ENCODE data around the gene KRT9. TPM values are rescaled to one million over a fixed set of nuclear protein-coding genes. Genes with fewer than 3 reads are reported as not detected.

KRT9 gene
- total and polyA plus RNA-seq, 9 of the 15 experiments (the other 6 are each of a cell fraction or from before 2014, with no cell fraction given): 0.03 TPM; not detected in 8

GRCh38 chr17:41527063-41528023 lies 44.5 kb downstream of the KRT9 start (continued):
- TF ChIP-seq, protein P1, sequence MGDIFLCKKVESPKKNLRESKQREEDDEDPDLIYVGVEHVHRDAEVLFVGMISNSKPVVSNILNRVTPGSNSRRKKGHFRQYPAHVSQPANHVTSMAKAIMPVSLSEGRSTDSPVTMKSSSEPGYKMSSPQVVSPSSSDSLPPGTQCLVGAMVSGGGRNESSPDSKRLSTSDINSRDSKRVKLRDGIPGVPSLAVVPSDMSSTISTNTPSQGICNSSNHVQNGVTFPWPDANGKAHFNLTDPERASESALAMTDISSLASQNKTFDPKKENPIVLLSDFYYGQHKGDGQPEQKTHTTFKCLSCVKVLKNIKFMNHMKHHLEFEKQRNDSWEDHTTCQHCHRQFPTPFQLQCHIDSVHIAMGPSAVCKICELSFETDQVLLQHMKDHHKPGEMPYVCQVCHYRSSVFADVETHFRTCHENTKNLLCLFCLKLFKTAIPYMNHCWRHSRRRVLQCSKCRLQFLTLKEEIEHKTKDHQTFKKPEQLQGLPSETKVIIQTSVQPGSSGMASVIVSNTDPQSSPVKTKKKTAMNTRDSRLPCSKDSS (IDR thresholded peaks at IDR 0.05; ENCODE audit: low read depth, partially characterized antibody): no peak
- peak; percentile 42 for TF ChIP-seq SP1 (CRISPR knock-in tag; IDR thresholded peaks at IDR 0.05)
- TF ChIP-seq BRF1 (IDR thresholded peaks at IDR 0.05; ENCODE audit: borderline replicate concordance, extremely low read depth, insufficient read length): no peak
- TF ChIP-seq ZNF695 (CRISPR knock-in tag; IDR thresholded peaks at IDR 0.05): no peak
- TF ChIP-seq CBFA2T3 (IDR thresholded peaks at IDR 0.05): no peak
- TF ChIP-seq SMAD2 (IDR thresholded peaks at IDR 0.05; ENCODE audit: low read depth, low read length): no peak
- TF ChIP-seq, protein P2, sequence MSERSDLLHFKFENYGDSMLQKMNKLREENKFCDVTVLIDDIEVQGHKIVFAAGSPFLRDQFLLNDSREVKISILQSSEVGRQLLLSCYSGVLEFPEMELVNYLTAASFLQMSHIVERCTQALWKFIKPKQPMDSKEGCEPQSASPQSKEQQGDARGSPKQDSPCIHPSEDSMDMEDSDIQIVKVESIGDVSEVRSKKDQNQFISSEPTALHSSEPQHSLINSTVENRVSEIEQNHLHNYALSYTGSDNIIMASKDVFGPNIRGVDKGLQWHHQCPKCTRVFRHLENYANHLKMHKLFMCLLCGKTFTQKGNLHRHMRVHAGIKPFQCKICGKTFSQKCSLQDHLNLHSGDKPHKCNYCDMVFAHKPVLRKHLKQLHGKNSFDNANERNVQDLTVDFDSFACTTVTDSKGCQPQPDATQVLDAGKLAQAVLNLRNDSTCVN (CRISPR knock-in tag; IDR thresholded peaks at IDR 0.05): no peak
- no peak for TF ChIP-seq TEAD1 (CRISPR knock-in tag; IDR thresholded peaks at IDR 0.05)
- TF ChIP-seq HDAC2 (IDR thresholded peaks at IDR 0.05): no peak
- TF ChIP-seq, protein P3, sequence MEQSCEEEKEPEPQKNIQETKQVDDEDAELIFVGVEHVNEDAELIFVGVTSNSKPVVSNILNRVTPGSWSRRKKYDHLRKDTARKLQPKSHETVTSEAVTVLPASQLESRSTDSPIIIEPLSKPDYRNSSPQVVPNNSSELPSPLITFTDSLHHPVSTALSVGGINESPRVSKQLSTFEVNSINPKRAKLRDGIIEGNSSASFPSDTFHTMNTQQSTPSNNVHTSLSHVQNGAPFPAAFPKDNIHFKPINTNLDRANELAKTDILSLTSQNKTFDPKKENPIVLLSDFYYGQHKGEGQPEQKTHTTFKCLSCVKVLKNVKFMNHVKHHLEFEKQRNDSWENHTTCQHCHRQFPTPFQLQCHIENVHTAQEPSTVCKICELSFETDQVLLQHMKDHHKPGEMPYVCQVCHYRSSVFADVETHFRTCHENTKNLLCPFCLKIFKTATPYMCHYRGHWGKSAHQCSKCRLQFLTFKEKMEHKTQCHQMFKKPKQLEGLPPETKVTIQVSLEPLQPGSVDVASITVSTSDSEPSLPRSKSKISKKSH (CRISPR knock-in tag; IDR thresholded peaks at IDR 0.05): no peak
- no peak for TF ChIP-seq DPF2 (IDR thresholded peaks at IDR 0.05)
- no peak for TF ChIP-seq ELF1 (tag; IDR thresholded peaks at IDR 0.05)
- peak in 1 of 2 experiments; percentile 55 for TF ChIP-seq AFF1 (IDR thresholded peaks at IDR 0.05; ENCODE audit: low read depth in 1 of 2, partially characterized antibody in 2 of 2)
- TF ChIP-seq BRCA1 (IDR thresholded peaks at IDR 0.05): no peak
- no peak for TF ChIP-seq BRCA1 (CRISPR knock-in tag; IDR thresholded peaks at IDR 0.05)
- TF ChIP-seq, protein P4, sequence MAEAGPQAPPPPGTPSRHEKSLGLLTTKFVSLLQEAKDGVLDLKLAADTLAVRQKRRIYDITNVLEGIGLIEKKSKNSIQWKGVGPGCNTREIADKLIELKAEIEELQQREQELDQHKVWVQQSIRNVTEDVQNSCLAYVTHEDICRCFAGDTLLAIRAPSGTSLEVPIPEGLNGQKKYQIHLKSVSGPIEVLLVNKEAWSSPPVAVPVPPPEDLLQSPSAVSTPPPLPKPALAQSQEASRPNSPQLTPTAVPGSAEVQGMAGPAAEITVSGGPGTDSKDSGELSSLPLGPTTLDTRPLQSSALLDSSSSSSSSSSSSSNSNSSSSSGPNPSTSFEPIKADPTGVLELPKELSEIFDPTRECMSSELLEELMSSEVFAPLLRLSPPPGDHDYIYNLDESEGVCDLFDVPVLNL (CRISPR knock-in tag; IDR thresholded peaks at IDR 0.05; ENCODE audit: low read depth): no peak
- TF ChIP-seq HNRNPLL (IDR thresholded peaks at IDR 0.05; ENCODE audit: low read depth, low read length, poor library complexity, severe bottlenecking): peak; percentile 17
- TF ChIP-seq ILK (tag; IDR thresholded peaks at IDR 0.05; ENCODE audit: borderline replicate concordance, low read depth): no peak
